NCI-H82 (cell line): ENCODE data around the gene SLITRK1.

Experiments used
- DNase-seq: peaks from one replicate; lab custom pipeline; 2025; lab: John Stamatoyannopoulos, UW

The SLITRK1 gene

GRCh38 chr13:83865161-83866137 lies 16.8 kb downstream of the SLITRK1 start:
- no peak for DNase-seq

DNA sequence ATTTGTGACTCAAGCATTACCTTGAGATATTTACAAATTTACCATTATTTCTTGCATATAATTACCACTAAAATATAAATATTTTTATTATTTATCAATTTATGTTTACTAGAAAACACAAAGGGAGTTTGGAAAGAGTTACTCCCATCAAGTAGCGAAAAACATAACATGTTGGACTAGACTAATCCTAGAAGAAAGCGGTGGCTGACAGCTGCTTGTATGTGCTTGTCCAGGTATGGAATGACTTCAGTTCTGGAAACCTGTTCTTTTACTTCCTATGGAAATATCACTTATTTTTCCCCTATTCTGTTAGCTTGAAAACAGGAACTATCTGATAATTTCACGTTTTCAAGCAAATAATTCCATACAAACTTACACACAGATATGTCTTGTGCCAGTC lies 28.5 kb downstream of the SLITRK1 start:
- DNase-seq, result no peak

GRCh38 chr13:83845106-83845505 lies 37.2 kb downstream of the SLITRK1 start:
- no peak for DNase-seq

DNA sequence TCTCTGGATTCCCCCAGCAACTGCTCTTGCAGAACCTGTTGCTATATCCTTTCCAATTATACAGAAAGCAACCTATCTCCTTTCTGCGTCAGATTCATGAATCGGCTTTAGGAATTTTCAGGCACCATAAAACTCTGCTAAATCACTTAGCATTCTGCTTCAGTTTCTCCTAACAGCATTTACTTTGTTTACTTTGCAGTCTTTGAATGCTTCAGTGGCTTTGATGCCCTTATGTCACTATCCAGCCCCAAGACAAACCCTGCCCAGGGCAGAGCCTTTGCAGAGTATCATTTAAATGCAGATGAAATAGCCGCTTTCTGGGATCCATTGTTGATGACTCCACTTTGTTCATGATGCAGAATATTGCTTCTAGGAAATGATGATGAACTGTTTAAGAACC lies 43.1 kb downstream of the SLITRK1 start:
- DNase-seq, result peak; percentile 45

DNA sequence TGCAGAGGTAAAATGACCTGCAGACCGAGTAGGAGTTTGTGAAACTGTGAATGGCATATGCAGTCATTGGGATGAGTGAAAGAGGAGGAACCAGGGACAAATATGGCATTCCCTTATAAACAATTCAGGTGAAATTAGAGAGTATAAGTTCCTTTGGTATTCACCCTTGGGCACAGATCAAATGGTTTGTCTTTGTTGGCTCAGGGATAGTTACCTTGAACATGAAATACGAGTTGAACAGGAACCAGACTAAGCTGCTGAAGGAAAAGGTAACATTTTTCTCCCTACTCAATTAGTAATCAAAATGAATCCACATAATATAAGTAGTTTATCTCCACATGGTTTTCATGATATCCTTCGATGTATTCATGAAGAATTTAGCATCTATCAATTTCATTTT lies 50.5 kb downstream of the SLITRK1 start:
- DNase-seq, result no peak

GRCh38 chr13:83829810-83830209 lies 52.5 kb downstream of the SLITRK1 start:
- no peak for DNase-seq

DNA sequence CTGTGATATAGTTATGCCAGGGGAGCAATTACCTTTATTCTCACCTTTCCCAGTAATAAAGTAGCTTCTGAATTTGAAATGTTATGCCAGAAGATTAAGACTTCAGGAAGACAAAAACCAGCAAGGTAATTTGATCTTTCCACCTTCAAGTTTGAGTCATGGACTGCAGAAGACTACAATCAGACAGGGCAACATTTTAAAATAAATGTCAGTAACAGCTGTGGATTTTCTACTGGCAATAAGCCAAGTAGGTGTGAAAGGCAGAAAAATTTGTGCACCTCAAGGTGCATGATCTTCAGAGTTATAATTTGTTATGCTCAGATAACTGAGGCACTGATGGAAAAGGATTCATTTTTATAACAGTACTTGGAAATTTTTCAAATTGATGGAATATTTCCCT lies 54.9 kb downstream of the SLITRK1 start:
- DNase-seq, result no peak
